ENCODE data around the gene DAND5.

The DAND5 gene

GRCh38 chr19:12969292-12969988, at the start of gene DAND5:
Gene DAND5, plus strand, starts transcription at chr19:12969576. Its CDS starts 85 bp downstream, at chr19:12969661.
- DNase-seq = no peak

- no peak for DNase-seq
Observed at GRCh38 chr19:12921047-12921446, 48.3 kb upstream of the DAND5 start.

- DNase-seq = no peak
Observed at GRCh38 chr19:12922959-12923358, 46.4 kb upstream of the DAND5 start.

GRCh38 chr19:12924621-12925310, 44.6 kb upstream of the DAND5 start:
- DNase-seq = no peak

- no peak for DNase-seq
Observed at GRCh38 chr19:12930002-12930645, 39.3 kb upstream of the DAND5 start.

GRCh38 chr19:12932392-12933286, 36.7 kb upstream of the DAND5 start:
- no peak for DNase-seq

GRCh38 chr19:12933287-12934072, 35.9 kb upstream of the DAND5 start, which contains the start of gene FARSA:
Gene FARSA, minus strand, starts transcription at chr19:12933711. Its CDS starts 15 bp downstream, at chr19:12933696.
- DNase-seq = peak; percentile 69

- DNase-seq = no peak
Observed at GRCh38 chr19:12935071-12935470, 34.3 kb upstream of the DAND5 start.

GRCh38 chr19:12936582-12936981, 32.8 kb upstream of the DAND5 start:
- no peak for DNase-seq

- DNase-seq = no peak
Observed at GRCh38 chr19:12937093-12937926, 32.1 kb upstream of the DAND5 start.

- DNase-seq = peak; percentile 84
Observed at GRCh38 chr19:12937927-12938778, 31.2 kb upstream of the DAND5 start, which contains the start of gene CALR. Gene CALR, plus strand, starts transcription at chr19:12938609. Its CDS starts 71 bp downstream, at chr19:12938680.

GRCh38 chr19:12938779-12939601, 30.4 kb upstream of the DAND5 start:
- DNase-seq = no peak

- DNase-seq = no peak
Observed at GRCh38 chr19:12939975-12940423, 29.4 kb upstream of the DAND5 start.

- no peak for DNase-seq
Observed at GRCh38 chr19:12940897-12941296, 28.5 kb upstream of the DAND5 start.

- DNase-seq = no peak
Observed at GRCh38 chr19:12943437-12944044, 25.8 kb upstream of the DAND5 start.

GRCh38 chr19:12944104-12944674, 25.2 kb upstream of the DAND5 start:
- no peak for DNase-seq

- DNase-seq = peak; percentile 70
Observed at GRCh38 chr19:12945479-12946091, 23.8 kb upstream of the DAND5 start, which contains the start of gene RAD23A. Gene RAD23A, plus strand, starts transcription at chr19:12945862. Its CDS starts 87 bp downstream, at chr19:12945949.
